Glutamatergic neuron (in vitro differentiated cells): ENCODE data around the gene NBEA. TPM values are rescaled to one million over a fixed set of nuclear protein-coding genes. Genes with fewer than 3 reads are reported as not detected.

ENCODE experiments used
- DNase-seq: peaks from one replicate; pipeline ENCODE4 v3.0.0; 2022
- H3K27ac Mint-ChIP-seq: one replicate; pipeline ENCODE4 v1.8.0; 2020; ENCODE audit warnings: mild to moderate bottlenecking, mixed read lengths, inconsistent platforms; ENCODE audit not compliant: unreplicated experiment
- H3K27me3 Mint-ChIP-seq: one replicate; pipeline ENCODE4 v1.8.0; 2020; ENCODE audit warnings: mild to moderate bottlenecking, moderate library complexity, mixed read lengths, inconsistent platforms; ENCODE audit not compliant: unreplicated experiment
- H3K36me3 Mint-ChIP-seq: one replicate; pipeline ENCODE4 v1.8.0; 2020; ENCODE audit warnings: mild to moderate bottlenecking, mixed read lengths, inconsistent platforms; ENCODE audit not compliant: unreplicated experiment
- H3K4me1 Mint-ChIP-seq: one replicate; pipeline ENCODE4 v1.8.0; 2020; ENCODE audit warnings: mild to moderate bottlenecking, low read depth, mixed read lengths, inconsistent platforms; ENCODE audit not compliant: unreplicated experiment
- H3K4me3 Mint-ChIP-seq: one replicate; pipeline ENCODE4 v1.8.0; 2020; ENCODE audit warnings: mild to moderate bottlenecking, mixed read lengths, inconsistent platforms; ENCODE audit not compliant: unreplicated experiment
- H3K9me3 Mint-ChIP-seq: one replicate; pipeline ENCODE4 v1.8.0; 2020; ENCODE audit warnings: mild to moderate bottlenecking, moderate library complexity, mixed read lengths, inconsistent platforms; ENCODE audit not compliant: unreplicated experiment
- CTCF ChIP-seq: fragments of 200-600 bp; sonication (generic); IDR thresholded peaks from one replicate; pipeline ENCODE4 v1.5.0; 2021; ENCODE audit not compliant: partially characterized antibody, unreplicated experiment
- total RNA-seq: library from RNA; stranded (reverse); fragmentation: NEBNext Ultra II Directional; extraction: Animal tissue kit (Norgen Biotek cat#: 25700); gene quantifications from one replicate; pipeline ENCODE4 v1.2.1, GENCODE V29; 2021; ENCODE audit not compliant: unreplicated experiment

NBEA gene
- total RNA-seq, 1 donor from 2014 or later: 48.3 TPM

- no peak for DNase-seq
- H3K27ac Mint-ChIP-seq: no peak overlapping the region
- H3K36me3 Mint-ChIP-seq: no peaks in the 10 kb centered on the region
- no peaks in the 10 kb centered on the region for H3K9me3 Mint-ChIP-seq
- no peak overlapping the region for H3K4me3 Mint-ChIP-seq
- no peaks in the 10 kb centered on the region for H3K27me3 Mint-ChIP-seq
- no peak for TF ChIP-seq CTCF
- H3K4me1 Mint-ChIP-seq: peaks cover 12% of the 10 kb centered on the region
Observed at GRCh38 chr13:35285677-35286076, 343.6 kb downstream of the NBEA start.

GRCh38 chr13:35292329-35292728, 350.3 kb downstream of the NBEA start:
- DNase-seq: no peak
- Mint-ChIP-seq H3K27me3 (no peaks in the 10 kb centered on the region), H3K4me3 (no peak overlapping the region), H3K36me3 (no peaks in the 10 kb centered on the region), H3K27ac (no peak overlapping the region), H3K4me1 (peaks cover 19% of the 10 kb centered on the region), H3K9me3 (no peaks in the 10 kb centered on the region)
- TF ChIP-seq CTCF: no peak

- no peaks in the 10 kb centered on the region for H3K36me3 Mint-ChIP-seq
- DNase-seq: no peak
Observed at GRCh38 chr13:35293579-35294226, 351.6 kb downstream of the NBEA start.

GRCh38 chr13:35309706-35310105, 367.6 kb downstream of the NBEA start:
- peak overlapping the region; percentile 74 for H3K4me3 Mint-ChIP-seq
- peaks cover 24% of the 10 kb centered on the region for H3K4me1 Mint-ChIP-seq
- H3K27me3 Mint-ChIP-seq: peaks cover 7% of the 10 kb centered on the region
- H3K9me3 Mint-ChIP-seq: peaks cover 6% of the 10 kb centered on the region
- peak; percentile 44 for DNase-seq
- TF ChIP-seq CTCF: no peak
- peak overlapping the region; percentile 96 for H3K27ac Mint-ChIP-seq
- H3K36me3 Mint-ChIP-seq: no peaks in the 10 kb centered on the region

More at GRCh38 chr13:35293579-35294226, 351.6 kb downstream of the NBEA start:
- no peak overlapping the region for H3K27ac Mint-ChIP-seq
- no peak overlapping the region for H3K4me3 Mint-ChIP-seq
- H3K27me3 Mint-ChIP-seq: no peaks in the 10 kb centered on the region
- H3K9me3 Mint-ChIP-seq: no peaks in the 10 kb centered on the region
- peaks cover 16% of the 10 kb centered on the region for H3K4me1 Mint-ChIP-seq
- no peak for TF ChIP-seq CTCF

GRCh38 chr13:35332134-35332533, 390.1 kb downstream of the NBEA start:
- Mint-ChIP-seq H3K4me1 (peaks cover 56% of the 10 kb centered on the region), H3K27me3 (no peaks in the 10 kb centered on the region), H3K9me3 (peaks cover 3% of the 10 kb centered on the region), H3K27ac (no peak overlapping the region), H3K4me3 (no peak overlapping the region), H3K36me3 (peaks cover 8% of the 10 kb centered on the region)
- no peak for DNase-seq
- TF ChIP-seq CTCF: no peak
